Hematopoietic multipotent progenitor cell treated with erythropoietin and hydrocortisone succinate and interleukin-3 and kit ligand, for 17 days (in vitro differentiated cells): Measurements from ENCODE around the gene PCSK5.
A peak's percentile ranks its signal among the peaks of the same experiment; 100 is the strongest.

ENCODE experiments used
- DNase-seq: peaks from one replicate; pipeline ENCODE4 v3.0.0-alpha.2; 2015; ENCODE audit warnings: low spot score

Gene PCSK5

GRCh38 chr9:76400534-76401096 lies 510.1 kb downstream of the PCSK5 start:
- no peak for DNase-seq

GRCh38 chr9:76401176-76401575 lies 510.7 kb downstream of the PCSK5 start:
- DNase-seq: no peak

GRCh38 chr9:76401580-76402354 lies 511.3 kb downstream of the PCSK5 start:
- DNase-seq: no peak

- peak; percentile 37 for DNase-seq
Measured at GRCh38 chr9:76403352-76403751, 512.9 kb downstream of the PCSK5 start.

- DNase-seq: no peak
Measured at GRCh38 chr9:76404401-76404800, 513.9 kb downstream of the PCSK5 start.

GRCh38 chr9:76405340-76405739 lies 514.9 kb downstream of the PCSK5 start:
- DNase-seq: no peak

GRCh38 chr9:76405868-76406267 lies 515.4 kb downstream of the PCSK5 start:
- no peak for DNase-seq
